Measurements from ENCODE around the gene CABP1.
A peak's percentile ranks its signal among the peaks of the same experiment; 100 is the strongest.

GRCh38 chr12:120713861-120714482 is 73.5 kb downstream of the CABP1 start:
- TF ChIP-seq, protein P1, sequence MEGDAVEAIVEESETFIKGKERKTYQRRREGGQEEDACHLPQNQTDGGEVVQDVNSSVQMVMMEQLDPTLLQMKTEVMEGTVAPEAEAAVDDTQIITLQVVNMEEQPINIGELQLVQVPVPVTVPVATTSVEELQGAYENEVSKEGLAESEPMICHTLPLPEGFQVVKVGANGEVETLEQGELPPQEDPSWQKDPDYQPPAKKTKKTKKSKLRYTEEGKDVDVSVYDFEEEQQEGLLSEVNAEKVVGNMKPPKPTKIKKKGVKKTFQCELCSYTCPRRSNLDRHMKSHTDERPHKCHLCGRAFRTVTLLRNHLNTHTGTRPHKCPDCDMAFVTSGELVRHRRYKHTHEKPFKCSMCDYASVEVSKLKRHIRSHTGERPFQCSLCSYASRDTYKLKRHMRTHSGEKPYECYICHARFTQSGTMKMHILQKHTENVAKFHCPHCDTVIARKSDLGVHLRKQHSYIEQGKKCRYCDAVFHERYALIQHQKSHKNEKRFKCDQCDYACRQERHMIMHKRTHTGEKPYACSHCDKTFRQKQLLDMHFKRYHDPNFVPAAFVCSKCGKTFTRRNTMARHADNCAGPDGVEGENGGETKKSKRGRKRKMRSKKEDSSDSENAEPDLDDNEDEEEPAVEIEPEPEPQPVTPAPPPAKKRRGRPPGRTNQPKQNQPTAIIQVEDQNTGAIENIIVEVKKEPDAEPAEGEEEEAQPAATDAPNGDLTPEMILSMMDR (IDR thresholded peaks at IDR 0.05 in 4 of 5, conservative IDR thresholded peaks at IDR 0.05 in 1 of 5): peak; percentile 83 to 93 (median 84)
- TF ChIP-seq POLR2A (IDR thresholded peaks at IDR 0.05): no peak

Data from gastrocnemius medialis (tissue), 4 donors.